Choroid plexus epithelial cell (primary cell): ENCODE measurements around the gene DLL4.

Source experiments
- DNase-seq: peaks from one replicate; pipeline ENCODE4 v3.0.0-alpha.2; 2010; ENCODE audit warnings: low read depth
- H3K4me3 ChIP-seq: 2 replicates; pipeline ENCODE4 v1.5.1; 2011; ENCODE audit warnings: low read depth, mild to moderate bottlenecking, control low read depth, low read length, moderate library complexity
- CTCF ChIP-seq: conservative IDR thresholded peaks from 2 replicates; pipeline ENCODE4 v1.5.1; 2011; ENCODE audit warnings: low read depth, mild to moderate bottlenecking, control low read depth, inconsistent platforms, low read length, moderate library complexity

The DLL4 gene

GRCh38 chr15:40931300-40932142 is 2.4 kb downstream of the DLL4 start:
- DNase-seq, result no peak
- H3K4me3 ChIP-seq, result no peak overlapping the region
- no peak for TF ChIP-seq CTCF

- no peak for TF ChIP-seq CTCF
- DNase-seq, result no peak
- no peak overlapping the region for H3K4me3 ChIP-seq
Measured at GRCh38 chr15:40932156-40932555, 3.0 kb downstream of the DLL4 start.

- no peak overlapping the region for H3K4me3 ChIP-seq
- DNase-seq, result no peak
- no peak for TF ChIP-seq CTCF
Measured at GRCh38 chr15:40932649-40933516, 3.7 kb downstream of the DLL4 start.

GRCh38 chr15:40933517-40933902 is 4.4 kb downstream of the DLL4 start:
- DNase-seq, result no peak
- TF ChIP-seq CTCF, result no peak

GRCh38 chr15:40934457-40934856 is 5.3 kb downstream of the DLL4 start:
- no peak for TF ChIP-seq CTCF
- DNase-seq, result no peak

More at GRCh38 chr15:40933517-40933902, 4.4 kb downstream of the DLL4 start:
- no peak overlapping the region for H3K4me3 ChIP-seq

GRCh38 chr15:40936234-40936708 is 7.1 kb downstream of the DLL4 start:
- no peak for TF ChIP-seq CTCF
- no peak overlapping the region for H3K4me3 ChIP-seq

More at GRCh38 chr15:40934457-40934856, 5.3 kb downstream of the DLL4 start:
- H3K4me3 ChIP-seq, result no peak overlapping the region

More at GRCh38 chr15:40936234-40936708, 7.1 kb downstream of the DLL4 start:
- DNase-seq, result no peak
